SHP77 treated with DMSO at 0.1 percent for 48 hours (cell line): ENCODE measurements around the gene RAI14.
"Not testable (repeated sequence)": the region's sequence is repeated elsewhere in the genome, so short reads cannot be mapped to it uniquely, and the experiment has no call there.

Source experiments
- DNase-seq: peaks from one replicate; lab custom pipeline; 2025; lab: John Stamatoyannopoulos, UW

The RAI14 gene

GRCh38 chr5:34770486-34770885 is 114.4 kb downstream of the RAI14 start:
- no peak for DNase-seq

GRCh38 chr5:34771076-34771475 is 114.9 kb downstream of the RAI14 start:
- DNase-seq: no peak

GRCh38 chr5:34772267-34773098 is 116.4 kb downstream of the RAI14 start:
- no peak for DNase-seq

- DNase-seq: no peak
These were observed 118.0 kb downstream of the RAI14 start for GRCh38 chr5:34774139-34774538.

GRCh38 chr5:34774678-34775077 is 118.5 kb downstream of the RAI14 start:
- not testable (repeated sequence) for DNase-seq

GRCh38 chr5:34775886-34776285 is 119.8 kb downstream of the RAI14 start:
- DNase-seq: no peak

GRCh38 chr5:34778091-34778850 is 122.1 kb downstream of the RAI14 start:
- DNase-seq: no peak

- DNase-seq: not testable (repeated sequence)
These were observed 127.8 kb downstream of the RAI14 start for GRCh38 chr5:34783892-34784291.

- DNase-seq: no peak
These were observed 130.9 kb downstream of the RAI14 start for GRCh38 chr5:34787035-34787434.

GRCh38 chr5:34789021-34789531 is 132.9 kb downstream of the RAI14 start:
- DNase-seq: no peak

GRCh38 chr5:34789639-34790038 is 133.5 kb downstream of the RAI14 start:
- no peak for DNase-seq

- no peak for DNase-seq
These were observed 133.9 kb downstream of the RAI14 start for GRCh38 chr5:34790069-34790468.

GRCh38 chr5:34791761-34792244 is 135.7 kb downstream of the RAI14 start:
- DNase-seq: no peak

- no peak for DNase-seq
These were observed 146.9 kb downstream of the RAI14 start for GRCh38 chr5:34802834-34803563.

GRCh38 chr5:34803974-34804732 is 148.0 kb downstream of the RAI14 start:
- no peak for DNase-seq

GRCh38 chr5:34804913-34805312 is 148.8 kb downstream of the RAI14 start:
- no peak for DNase-seq

- DNase-seq: no peak
These were observed 150.4 kb downstream of the RAI14 start for GRCh38 chr5:34806532-34806931.

GRCh38 chr5:34811706-34812105 is 155.6 kb downstream of the RAI14 start:
- no peak for DNase-seq

- DNase-seq: no peak
These were observed 157.4 kb downstream of the RAI14 start for GRCh38 chr5:34813509-34813908.

GRCh38 chr5:34817558-34818351 is 161.6 kb downstream of the RAI14 start:
- no peak for DNase-seq

GRCh38 chr5:34818717-34819116 is 162.6 kb downstream of the RAI14 start:
- DNase-seq: no peak
